Right lobe of liver (tissue), 6 donors: Measurements from ENCODE around the gene TMEM253. TPM values are rescaled to one million over a fixed set of nuclear protein-coding genes. Genes with fewer than 3 reads are reported as not detected.

Source experiments
- ATAC-seq, 4 donors: fragments of 200-7000 bp; cut with Tn5 transposase; one replicate each; pipeline ENCODE4 v1.9.1; 2020; ENCODE audit warnings: mild to moderate bottlenecking in 4 of 4, moderate library complexity in 4 of 4
- DNase-seq, 3 donors: peaks; one replicate each; pipeline ENCODE4 v3.0.0-alpha.2; 2020
- H3K27ac ChIP-seq, 3 donors: fragments of 200-600 bp; one replicate each; pipeline ENCODE4 v1.8.0; 2022
- H3K27me3 ChIP-seq, 2 donors: fragments of 200-600 bp; one replicate each; pipeline ENCODE4 v1.8.0; 2022
- H3K36me3 ChIP-seq, 4 donors: fragments of 200-600 bp; sonication (generic) in 1 of 4; one replicate each; pipeline versions ENCODE4 v1.5.1 to v1.8.0; 2017 to 2022; ENCODE audit warnings: control low read depth in 1 of 4
- H3K4me1 ChIP-seq, 4 donors: fragments of 200-600 bp; sonication (generic) in 1 of 4; one replicate each; pipeline versions ENCODE4 v1.5.1 to v1.8.0; 2017 to 2022; ENCODE audit warnings: control low read depth in 1 of 4
- H3K4me3 ChIP-seq, 3 donors: fragments of 200-600 bp; one replicate each; pipeline ENCODE4 v1.8.0; 2022
- H3K9me3 ChIP-seq, 4 donors: fragments of 200-600 bp; sonication (generic) in 1 of 4; one replicate each; pipeline versions ENCODE4 v1.5.1 to v1.8.0; 2017 to 2022; ENCODE audit warnings: control low read depth in 1 of 4
- CTCF ChIP-seq, 4 donors: fragments of 200-600 bp in 3 of 4; fragments of 450-650 bp in 1 of 4; IDR thresholded peaks; one replicate each; pipeline versions ENCODE4 v1.5.1 to v1.8.0; 2016 to 2022; ENCODE audit warnings: antibody characterized with exemption in 4 of 4, mild to moderate bottlenecking in 2 of 4
- POLR2A ChIP-seq: fragments of 450-650 bp; IDR thresholded peaks from one replicate; pipeline ENCODE4 v1.6.1; 2017; ENCODE audit warnings: antibody characterized with exemption, mild to moderate bottlenecking
- WGBS: methylation state at CpG from one replicate; pipeline ENCODE4 v1.1.6; 2018; ENCODE audit warnings: low coverage, low lambda C conversion rate; ENCODE audit not compliant: insufficient coverage; ENCODE audit errors: missing lambda C conversion rate; 5-methylcytosine and 5-hydroxymethylcytosine counted together
- intact Hi-C, 2 donors: fragments of 100-400 bp; cut with DNase I; formaldehyde crosslinking; loops; one replicate each; pipeline versions ENCODE4 v1.11.2 to v1.14.1; 2022
- total RNA-seq, 6 experiments: library from RNA; depleted of rRNA in 2 of 6; stranded (reverse); fragments of >200 nt in 2 of 6; fragmentation: NEBNext Ultra II Directional in 3 of 6; extraction: Animal tissue kit (Norgen Biotek cat#: 25700) in 3 of 6; gene quantifications; one replicate each; pipeline versions ENCODE4 v1.1.0 to v1.2.4, GENCODE V29; 2016 to 2023
- donor health status: DM: no; HTN: yes; CAD: no.
- donor health status: DM: no; HTN: no; CAD: no.
- donor health status: DM: no; HTN: no; CAD: no.
- donor health status: DM: no; HTN: yes; CAD: no.
- donor health status: DM: no; HTN: yes; CAD: no.

Gene TMEM253
- total RNA-seq, 6 experiments from 2014 or later = 0.20 to 1.2 (median 0.38) TPM; not detected in 2

DNA sequence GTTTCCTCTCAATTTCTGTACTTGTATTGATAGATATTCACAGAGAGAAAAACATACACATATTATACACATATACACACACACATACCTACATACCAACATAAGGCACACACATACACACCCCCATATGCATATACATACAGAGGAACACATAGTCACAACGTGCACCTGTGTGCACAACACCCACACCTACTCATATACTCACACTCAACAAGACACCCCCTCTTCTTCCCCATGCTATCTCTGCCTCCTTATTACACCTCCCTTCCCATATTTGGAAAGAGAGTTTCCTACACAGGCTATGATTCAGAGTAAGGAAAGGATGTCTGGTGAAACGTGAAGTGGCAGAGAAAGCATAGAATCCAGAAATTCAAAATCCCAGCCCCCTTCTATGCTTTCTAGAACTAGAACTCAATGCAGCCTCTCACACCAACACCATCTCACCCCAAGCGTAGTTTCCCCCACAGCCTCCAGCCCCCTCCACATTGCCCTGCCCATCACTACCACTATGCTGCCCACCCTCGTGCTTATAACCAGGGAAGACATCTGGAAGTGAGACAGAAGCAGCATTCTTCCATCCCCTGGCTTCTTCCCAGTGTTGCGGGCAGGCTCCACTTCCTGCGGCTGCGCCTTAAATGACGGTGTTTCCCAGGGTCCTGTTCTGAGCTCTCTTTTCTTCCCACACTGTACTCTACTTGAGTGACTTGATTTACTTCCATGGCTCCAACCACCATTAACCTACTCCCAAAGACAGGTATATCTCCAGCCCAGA lies 40.8 kb upstream of the TMEM253 start:
- intact Hi-C loops = loop anchor here in 1 of 2 donors (5.0 kb wide), 1 partner anchor 42 kb away; the partner anchor contains the start of gene TMEM253
- no peak for ATAC-seq
- H3K27ac ChIP-seq = peak overlapping the region in 2 of 3 donors; percentile 54 to 73

DNA sequence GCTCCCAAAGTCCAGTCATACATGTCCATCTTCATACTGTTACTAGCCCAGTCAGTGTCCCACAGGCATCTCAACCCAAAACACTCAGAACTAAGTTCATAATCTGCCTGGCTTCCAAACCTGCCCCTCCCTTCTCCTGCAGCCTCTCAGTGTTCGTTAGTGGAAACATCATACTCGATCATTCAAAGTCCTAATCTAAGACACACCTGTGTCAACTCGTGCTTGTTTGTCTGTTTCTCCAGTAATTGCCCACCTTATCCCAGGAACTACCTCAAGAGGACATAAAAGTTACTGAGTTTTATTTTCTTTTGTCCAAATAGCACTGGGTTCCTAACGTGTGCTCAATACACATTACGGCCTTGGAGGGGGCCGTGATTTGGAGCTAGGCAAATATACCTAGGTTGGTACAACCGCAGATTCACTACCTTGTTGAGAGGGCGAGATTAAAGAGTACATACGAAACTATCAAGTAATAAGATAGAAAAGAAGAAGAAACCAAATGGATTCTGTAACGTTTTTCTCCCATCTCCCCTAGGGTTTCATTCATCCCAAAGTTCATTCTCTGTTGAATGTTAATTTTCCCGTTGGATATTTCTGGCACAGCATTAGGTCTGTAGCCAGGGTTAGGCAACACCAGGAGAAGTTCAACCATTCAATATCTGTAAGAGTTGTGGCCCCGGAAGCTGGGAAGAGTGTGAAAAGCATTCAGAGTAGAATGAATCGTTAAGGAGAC lies 40.1 kb upstream of the TMEM253 start:
- Histone ChIP-seq H3K4me1 (peaks cover 0 to 50% (median 12%) of the 10 kb centered on the region in 4 donors), H3K27ac (peak overlapping the region; percentile 37 to 73 (median 54)), H3K4me3 (peak overlapping the region; percentile 12 to 45 (median 27)), H3K9me3 (no peaks in the 10 kb centered on the region), H3K27me3 (no peaks in the 10 kb centered on the region), H3K36me3 (no peaks in the 10 kb centered on the region)
- 32% methylated on average over 13 of the region's 13 CpGs for WGBS
- TF ChIP-seq POLR2A (no peak), CTCF (IDR thresholded peaks at IDR 0.05) (no peak)
- peak; percentile 47 to 69 (median 60) for ATAC-seq
- DNase-seq = no peak
- intact Hi-C loops = no loop called here

More for the DNA sequence above, 40.8 kb upstream of the TMEM253 start:
- H3K4me1 ChIP-seq = peaks cover 0 to 55% (median 14%) of the 10 kb centered on the region in 4 donors
- H3K9me3 ChIP-seq = no peaks in the 10 kb centered on the region
- no peaks in the 10 kb centered on the region for H3K27me3 ChIP-seq
- H3K4me3 ChIP-seq = peak overlapping the region in 2 of 3 donors; percentile 27 to 45
- WGBS = 65% methylated on average over 6 of the region's 8 CpGs
- H3K36me3 ChIP-seq = no peaks in the 10 kb centered on the region
- no peak for DNase-seq
- no peak for TF ChIP-seq POLR2A
- TF ChIP-seq CTCF (IDR thresholded peaks at IDR 0.05) = no peak

- intact Hi-C loops = no loop called here
- H3K27me3 ChIP-seq = no peaks in the 10 kb centered on the region
- DNase-seq (no peak), ATAC-seq (peak in 3 of 4 donors; percentile 2 to 27 (median 6))
- peaks cover 0 to 45% (median 9%) of the 10 kb centered on the region in 4 donors for H3K4me1 ChIP-seq
- H3K27ac ChIP-seq = peak overlapping the region; percentile 37 to 73 (median 54)
- H3K9me3 ChIP-seq = no peaks in the 10 kb centered on the region
- H3K36me3 ChIP-seq = no peaks in the 10 kb centered on the region
- no peak for TF ChIP-seq CTCF (IDR thresholded peaks at IDR 0.05)
- TF ChIP-seq POLR2A = peak; percentile 40
- peak overlapping the region; percentile 12 to 45 (median 27) for H3K4me3 ChIP-seq
- 42% methylated on average over 3 of the region's 3 CpGs for WGBS
Observed at GRCh38 chr14:21061347-21061668, 39.6 kb upstream of the TMEM253 start.

- 32% methylated on average over 3 of the region's 3 CpGs for WGBS
Observed at GRCh38 chr14:21063479-21063878, 37.4 kb upstream of the TMEM253 start.

More at GRCh38 chr14:21063479-21063878, 37.4 kb upstream of the TMEM253 start:
- DNase-seq (peak in 1 of 3 donors; percentile 29), ATAC-seq (peak in 1 of 4 donors; percentile 33)
- Histone ChIP-seq H3K9me3 (no peaks in the 10 kb centered on the region), H3K27ac (no peak overlapping the region), H3K27me3 (no peaks in the 10 kb centered on the region), H3K4me1 (peaks cover 0 to 41% (median 7%) of the 10 kb centered on the region in 4 donors), H3K4me3 (no peak overlapping the region), H3K36me3 (no peaks in the 10 kb centered on the region)
- intact Hi-C loops = no loop called here
- TF ChIP-seq POLR2A = no peak
- TF ChIP-seq CTCF (IDR thresholded peaks at IDR 0.05) = no peak
